Hepatocyte (in vitro differentiated cells): Measurements from ENCODE around the gene C12orf56. TPM values are rescaled to one million over a fixed set of nuclear protein-coding genes. Genes with fewer than 3 reads are reported as not detected.
"Not testable (repeated sequence)": the region's sequence is repeated elsewhere in the genome, so short reads cannot be mapped to it uniquely, and the experiment has no call there.

ENCODE experiments used
- DNase-seq: peaks from one replicate; pipeline ENCODE4 v3.0.0-alpha.2; 2016; ENCODE audit warnings: low spot score
- H2AFZ ChIP-seq: fragments of 200-600 bp; sonication (generic); 2 replicates; pipeline ENCODE4 v1.6.0; 2016; ENCODE audit warnings: antibody characterized with exemption, mild to moderate bottlenecking
- H3K27ac ChIP-seq: fragments of 200-600 bp; sonication (generic); 2 replicates; pipeline ENCODE4 v1.5.1; 2016; ENCODE audit warnings: mild to moderate bottlenecking
- H3K27me3 ChIP-seq: fragments of 200-600 bp; sonication (generic); 2 replicates; pipeline ENCODE4 v1.6.1; 2016
- H3K36me3 ChIP-seq: fragments of 200-600 bp; sonication (generic); replicated peaks from 2 replicates; pipeline ENCODE4 v1.5.1; 2016; ENCODE audit warnings: low read depth; ENCODE audit not compliant: insufficient read depth
- H3K4me1 ChIP-seq: fragments of 200-600 bp; sonication (generic); 2 replicates; pipeline ENCODE4 v1.5.1; 2016; ENCODE audit warnings: mild to moderate bottlenecking, moderate library complexity; ENCODE audit not compliant: insufficient read depth
- H3K4me2 ChIP-seq: fragments of 200-600 bp; sonication (generic); 2 replicates; pipeline ENCODE4 v1.6.0; 2016
- H3K4me3 ChIP-seq: fragments of 200-600 bp; sonication (generic); 2 replicates; pipeline ENCODE4 v1.5.1; 2016; ENCODE audit warnings: mild to moderate bottlenecking
- H3K79me2 ChIP-seq: fragments of 200-600 bp; sonication (generic); 2 replicates; pipeline ENCODE4 v1.6.0; 2017; ENCODE audit warnings: mild to moderate bottlenecking
- H3K9me2 ChIP-seq: fragments of 200-600 bp; sonication (generic); replicated peaks from 2 replicates; pipeline ENCODE4 v1.6.0; 2017; ENCODE audit warnings: mild to moderate bottlenecking; ENCODE audit not compliant: insufficient read depth
- H3K9me3 ChIP-seq: fragments of 200-600 bp; sonication (generic); 2 replicates; pipeline ENCODE4 v1.5.1; 2016; ENCODE audit warnings: low read depth, mild to moderate bottlenecking
- H4K20me1 ChIP-seq: fragments of 200-600 bp; sonication (generic); 2 replicates; pipeline ENCODE4 v1.6.0; 2016; ENCODE audit warnings: mild to moderate bottlenecking; ENCODE audit not compliant: insufficient read depth, poor library complexity, severe bottlenecking
- EZH2 ChIP-seq: fragments of 200-600 bp; sonication (generic); IDR thresholded peaks from 2 replicates; pipeline ENCODE4 v1.6.1; 2016; ENCODE audit warnings: antibody characterized with exemption, mild to moderate bottlenecking, borderline replicate concordance
- EZH2phosphoT487 ChIP-seq: fragments of 200-600 bp; sonication (generic); IDR thresholded peaks from one replicate; pipeline ENCODE4 v1.6.1; 2018; ENCODE audit warnings: antibody characterized with exemption, mild to moderate bottlenecking, low read depth, moderate library complexity; ENCODE audit not compliant: unreplicated experiment, severe bottlenecking
- WGBS: methylation state at CpG from one replicate; pipeline ENCODE4 v1.1.6; 2016; ENCODE audit warnings: low lambda C conversion rate; ENCODE audit errors: missing lambda C conversion rate; 5-methylcytosine and 5-hydroxymethylcytosine counted together
- polyA plus RNA-seq: library from polyadenylated mRNA; unstranded; fragments of >200 nt; fragmentation: Nextera tagmentation; extraction: Ambion mirVana; gene quantifications from 2 replicates; pipeline ENCODE4 v1.2.1, GENCODE V29; 2016
- total RNA-seq: library from RNA; depleted of rRNA; stranded (reverse); fragments of >200 nt; gene quantifications from 2 replicates; pipeline ENCODE4 v1.2.3, GENCODE V29; 2014
- TF ChIP-seq, protein P1 (sequence below): fragments of 200-600 bp; sonication (generic); IDR thresholded peaks from 2 replicates; pipeline ENCODE4 v1.5.1; 2016; ENCODE audit warnings: antibody characterized with exemption, mild to moderate bottlenecking; ENCODE audit not compliant: poor library complexity

The C12orf56 gene
- total and polyA plus RNA-seq, 2 experiments from 2014 or later = 0.20 to 1.4 TPM

DNA sequence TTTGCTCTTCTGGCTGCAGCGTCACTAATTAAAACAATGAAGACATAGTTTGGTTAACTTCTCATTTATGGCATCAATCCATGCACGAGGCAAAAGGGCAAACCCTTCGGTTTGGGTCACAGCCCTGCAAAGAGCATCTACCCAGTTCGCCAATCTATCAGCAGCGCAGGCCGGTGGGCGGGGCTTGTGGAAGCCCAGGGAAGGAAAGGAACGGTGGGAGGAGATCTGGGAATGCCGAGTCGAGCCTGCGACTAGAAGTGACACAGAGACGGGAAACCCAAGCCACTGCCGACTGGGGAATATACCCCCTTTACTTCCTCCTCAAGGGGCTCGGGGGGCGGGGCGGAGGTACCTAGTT is 168.9 kb downstream of the C12orf56 start:
- DNase-seq = peak; percentile 93
- peaks cover 14% of the 10 kb centered on the region for H3K4me1 ChIP-seq
- peak overlapping the region; percentile 71 for H3K4me2 ChIP-seq
- peak overlapping the region; percentile 89 for H3K27ac ChIP-seq
- no peaks in the 10 kb centered on the region for H3K27me3 ChIP-seq
- TF ChIP-seq EZH2phosphoT487 = no peak
- TF ChIP-seq, protein P1, sequence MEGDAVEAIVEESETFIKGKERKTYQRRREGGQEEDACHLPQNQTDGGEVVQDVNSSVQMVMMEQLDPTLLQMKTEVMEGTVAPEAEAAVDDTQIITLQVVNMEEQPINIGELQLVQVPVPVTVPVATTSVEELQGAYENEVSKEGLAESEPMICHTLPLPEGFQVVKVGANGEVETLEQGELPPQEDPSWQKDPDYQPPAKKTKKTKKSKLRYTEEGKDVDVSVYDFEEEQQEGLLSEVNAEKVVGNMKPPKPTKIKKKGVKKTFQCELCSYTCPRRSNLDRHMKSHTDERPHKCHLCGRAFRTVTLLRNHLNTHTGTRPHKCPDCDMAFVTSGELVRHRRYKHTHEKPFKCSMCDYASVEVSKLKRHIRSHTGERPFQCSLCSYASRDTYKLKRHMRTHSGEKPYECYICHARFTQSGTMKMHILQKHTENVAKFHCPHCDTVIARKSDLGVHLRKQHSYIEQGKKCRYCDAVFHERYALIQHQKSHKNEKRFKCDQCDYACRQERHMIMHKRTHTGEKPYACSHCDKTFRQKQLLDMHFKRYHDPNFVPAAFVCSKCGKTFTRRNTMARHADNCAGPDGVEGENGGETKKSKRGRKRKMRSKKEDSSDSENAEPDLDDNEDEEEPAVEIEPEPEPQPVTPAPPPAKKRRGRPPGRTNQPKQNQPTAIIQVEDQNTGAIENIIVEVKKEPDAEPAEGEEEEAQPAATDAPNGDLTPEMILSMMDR = no peak
- no peak for TF ChIP-seq EZH2
- H3K9me2 ChIP-seq = no peaks in the 10 kb centered on the region
- peak overlapping the region; percentile 86 for H2AFZ ChIP-seq
- H3K9me3 ChIP-seq = no peaks in the 10 kb centered on the region
- H3K4me3 ChIP-seq = peak overlapping the region; percentile 71
- H3K36me3 ChIP-seq = no peaks in the 10 kb centered on the region
- H3K79me2 ChIP-seq = peaks cover 15% of the 10 kb centered on the region
- H4K20me1 ChIP-seq = no peaks in the 10 kb centered on the region
- under 1% methylated on average over 16 of the region's 16 CpGs for WGBS

DNA sequence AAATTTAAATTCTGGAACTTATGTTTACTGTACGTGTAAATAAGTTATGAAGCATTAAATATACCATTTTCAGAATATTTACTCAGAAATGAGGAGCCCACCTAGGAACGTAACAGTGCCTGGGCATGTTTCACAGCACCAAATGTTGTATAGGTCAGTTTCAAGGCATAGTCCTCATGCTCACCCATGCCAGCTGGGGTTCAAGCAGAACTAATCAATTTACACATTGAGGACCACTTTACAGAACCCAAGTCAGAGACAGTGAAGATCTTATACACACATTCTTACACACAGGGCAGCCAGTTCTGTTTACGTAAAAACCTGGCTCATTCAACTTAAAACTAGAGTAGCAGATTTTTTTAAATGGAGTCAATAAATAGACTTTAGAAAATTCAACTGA is 170.5 kb downstream of the C12orf56 start:
- DNase-seq = no peak
- Histone ChIP-seq H3K4me1 (peaks cover 14% of the 10 kb centered on the region), H4K20me1 (no peaks in the 10 kb centered on the region), H2AFZ (no peak overlapping the region), H3K4me3 (no peak overlapping the region), H3K27me3 (no peaks in the 10 kb centered on the region), H3K9me2 (no peaks in the 10 kb centered on the region), H3K79me2 (peaks cover 15% of the 10 kb centered on the region), H3K27ac (no peak overlapping the region), H3K36me3 (no peaks in the 10 kb centered on the region), H3K9me3 (no peaks in the 10 kb centered on the region), H3K4me2 (no peak overlapping the region)
- TF ChIP-seq EZH2 = no peak
- TF ChIP-seq, protein P1 = no peak
- TF ChIP-seq EZH2phosphoT487 = no peak
- 96% methylated on average over 3 of the region's 3 CpGs for WGBS

DNA sequence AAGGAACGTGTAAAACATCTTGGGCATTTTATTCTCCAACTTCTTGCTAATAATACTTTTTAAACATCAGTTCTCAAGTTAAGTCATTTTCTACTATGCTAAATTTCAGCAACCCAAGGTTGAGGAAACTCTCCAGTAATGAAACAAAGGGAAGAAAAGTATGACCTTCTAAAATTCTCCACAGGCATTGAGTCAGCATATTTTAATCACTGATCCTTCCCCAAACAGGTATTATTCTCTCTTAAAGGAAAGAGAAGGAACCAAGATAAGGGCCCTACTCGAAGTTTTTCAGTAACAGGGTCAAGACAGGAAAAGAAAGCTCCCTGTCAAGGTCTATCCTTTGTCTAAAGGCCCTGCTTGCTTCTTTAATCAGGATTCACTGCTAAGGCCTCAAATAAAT is 171.4 kb downstream of the C12orf56 start:
- Histone ChIP-seq H3K27me3 (no peaks in the 10 kb centered on the region), H3K4me3 (no peak overlapping the region), H3K27ac (peak overlapping the region; percentile 46), H2AFZ (peak overlapping the region; percentile 37), H3K9me2 (no peaks in the 10 kb centered on the region), H4K20me1 (no peaks in the 10 kb centered on the region), H3K4me1 (peaks cover 14% of the 10 kb centered on the region), H3K4me2 (peak overlapping the region; percentile 63), H3K79me2 (peaks cover 15% of the 10 kb centered on the region), H3K9me3 (no peaks in the 10 kb centered on the region), H3K36me3 (no peaks in the 10 kb centered on the region)
- WGBS = 39% methylated on average over 2 of the region's 2 CpGs
- no peak for DNase-seq
- TF ChIP-seq, protein P1 = no peak
- no peak for TF ChIP-seq EZH2phosphoT487

DNA sequence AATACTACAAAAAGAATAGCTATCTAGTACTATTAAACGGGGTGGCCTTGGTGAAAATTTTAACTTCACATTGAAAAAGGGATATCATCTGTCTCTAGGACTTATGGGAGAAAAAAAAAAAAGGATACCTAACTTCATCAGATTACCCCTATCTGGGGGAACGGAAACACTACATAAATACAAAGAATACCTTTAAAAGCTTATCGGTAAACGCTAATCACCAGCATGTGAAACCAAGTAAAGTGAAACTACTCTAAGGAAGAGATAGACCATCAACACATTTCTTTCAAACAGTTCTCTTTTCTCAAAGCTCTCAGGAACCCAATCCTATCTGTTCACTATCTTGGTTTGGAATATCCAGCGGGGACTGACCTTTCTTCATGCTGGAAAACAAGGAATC is 172.0 kb downstream of the C12orf56 start:
- Histone ChIP-seq H3K4me2 (peak overlapping the region; percentile 63), H4K20me1 (no peaks in the 10 kb centered on the region), H3K27ac (peak overlapping the region; percentile 46), H3K9me2 (no peaks in the 10 kb centered on the region), H3K4me3 (no peak overlapping the region), H3K36me3 (no peaks in the 10 kb centered on the region), H2AFZ (peak overlapping the region; percentile 18), H3K27me3 (no peaks in the 10 kb centered on the region), H3K9me3 (no peaks in the 10 kb centered on the region), H3K4me1 (peaks cover 14% of the 10 kb centered on the region), H3K79me2 (peaks cover 15% of the 10 kb centered on the region)
- no peak for DNase-seq
- 45% methylated on average over 5 of the region's 5 CpGs for WGBS
- TF ChIP-seq EZH2 (no peak), EZH2phosphoT487 (no peak)
- TF ChIP-seq, protein P1 = no peak

DNA sequence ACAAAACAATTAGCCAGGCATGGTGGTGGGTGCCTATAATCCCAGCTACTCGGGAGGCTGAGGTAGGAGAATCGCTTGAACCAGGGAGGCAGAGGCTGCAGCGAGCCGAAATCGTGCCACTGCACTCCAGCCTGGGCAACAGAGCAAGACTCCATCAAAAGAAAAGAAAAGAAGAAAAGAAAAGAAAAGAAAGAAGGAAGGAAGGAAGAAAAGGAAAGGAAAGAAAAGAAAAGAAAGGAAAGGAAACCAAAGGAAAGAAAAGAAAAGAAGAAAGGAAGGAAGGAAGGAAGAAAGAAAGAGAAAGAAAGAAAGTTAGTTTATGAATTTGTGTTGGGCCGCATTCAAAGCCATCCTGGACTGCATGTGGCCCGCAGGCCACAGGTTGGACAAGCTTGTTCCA is 172.9 kb downstream of the C12orf56 start:
- not testable (repeated sequence) for H3K9me2 ChIP-seq, H3K9me3 ChIP-seq, H3K4me2 ChIP-seq, DNase-seq, H3K27me3 ChIP-seq, H3K36me3 ChIP-seq, H4K20me1 ChIP-seq, H3K4me3 ChIP-seq, H2AFZ ChIP-seq, H3K27ac ChIP-seq
- Histone ChIP-seq H3K79me2 (peaks cover 15% of the 10 kb centered on the region), H3K4me1 (peaks cover 14% of the 10 kb centered on the region)
- WGBS = 93% methylated on average over 7 of the region's 7 CpGs
